Stimulated activated CD8-positive, alpha-beta memory T cell treated with anti-CD3 and anti-CD28 coated beads, Interleukin-12 subunit alpha, Interleukin-12 subunit beta, amount 100 ng/mL, for 24 hours (primary cell): Measurements from ENCODE around the gene BBS4.

Experiments
- DNase-seq: peaks from one replicate; pipeline ENCODE4 v3.0.0-alpha.2; 2020; ENCODE audit errors: extremely low read depth

Gene BBS4

DNA sequence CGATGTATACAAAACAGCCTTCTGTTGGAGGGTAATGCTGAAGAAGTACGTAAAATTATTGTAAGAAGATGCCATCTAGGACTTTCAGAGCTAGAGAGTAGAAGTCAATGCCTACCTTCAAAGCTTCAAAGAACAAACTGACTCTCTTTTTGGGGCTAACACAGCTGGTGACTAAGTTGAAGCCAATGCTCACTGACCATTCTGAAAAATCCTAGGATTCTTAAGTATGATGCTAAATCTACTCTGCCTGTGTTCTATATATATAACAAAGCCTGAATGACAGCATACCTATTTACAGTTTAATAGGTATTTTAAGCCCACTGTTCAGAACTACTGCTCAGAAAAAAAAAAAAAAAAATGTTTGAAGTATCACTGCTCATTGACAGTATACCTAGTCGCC is 78.6 kb downstream of the BBS4 start:
- DNase-seq = no peak

DNA sequence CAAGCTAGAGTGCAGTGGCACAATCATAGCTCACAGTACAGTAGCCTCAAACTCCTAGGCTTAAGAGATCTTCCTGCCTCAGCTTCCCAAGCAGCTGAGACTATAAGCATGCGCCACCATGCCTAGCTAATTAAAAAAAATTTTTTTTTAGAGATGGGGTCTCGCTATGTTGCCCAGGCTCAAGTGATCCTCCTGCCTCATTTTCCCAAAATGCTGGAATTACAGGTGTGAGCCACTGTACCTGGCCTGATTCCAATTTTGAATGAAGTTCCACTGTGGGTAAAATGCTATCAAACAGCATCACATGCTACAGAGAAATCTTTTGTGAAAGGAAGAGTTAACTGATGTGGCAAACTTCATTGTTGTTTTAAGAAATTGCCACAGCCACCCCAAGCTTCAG is 80.0 kb downstream of the BBS4 start:
- no peak for DNase-seq

DNA sequence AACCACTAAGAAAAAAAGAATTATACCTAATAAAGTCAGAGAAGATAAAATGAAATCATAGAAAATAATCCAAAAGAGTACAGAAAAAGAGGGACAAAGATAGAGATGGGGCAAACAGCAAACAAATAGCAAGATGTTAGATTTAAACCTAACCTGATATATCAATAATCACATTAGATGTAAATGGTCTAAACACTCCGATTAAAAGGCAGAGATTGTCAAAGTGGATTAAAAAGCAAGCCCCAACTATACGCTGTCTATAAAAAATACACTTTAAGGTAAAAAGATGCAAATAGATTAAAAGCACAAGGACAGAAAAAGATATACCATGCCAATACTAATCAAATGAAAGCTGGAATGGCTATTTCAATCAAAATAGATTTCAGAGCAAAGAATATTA is 80.8 kb downstream of the BBS4 start:
- no peak for DNase-seq

DNA sequence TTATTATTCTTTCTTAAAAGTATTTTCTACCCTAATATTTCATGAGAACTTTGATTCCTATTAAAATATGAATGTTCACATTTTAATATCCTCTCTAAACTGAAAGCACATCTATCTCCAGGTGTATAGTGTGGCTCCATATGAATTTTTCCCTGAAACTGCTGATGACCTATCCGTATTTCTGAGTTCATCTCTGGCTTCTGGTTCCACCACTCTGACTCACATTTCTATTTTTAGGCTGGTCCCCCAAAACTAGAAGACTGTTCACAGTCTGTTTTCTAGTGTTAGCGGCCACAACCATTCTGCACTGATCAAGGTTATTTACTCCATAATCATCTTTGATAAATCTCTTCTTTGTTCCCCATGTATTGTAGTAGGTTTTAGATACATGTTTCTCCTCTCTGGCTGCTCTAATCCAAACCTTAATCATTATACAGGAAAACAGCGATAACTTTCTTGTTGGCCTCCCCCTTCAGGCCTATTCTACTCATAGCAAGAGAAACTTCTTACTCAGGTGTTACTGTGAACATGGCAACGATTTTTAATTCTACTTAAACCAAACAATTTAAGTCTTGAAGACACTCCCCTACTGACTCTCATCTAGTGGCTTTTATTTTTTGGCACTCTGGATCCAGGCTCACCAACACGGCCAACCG is 84.8 kb downstream of the BBS4 start:
- no peak for DNase-seq

DNA sequence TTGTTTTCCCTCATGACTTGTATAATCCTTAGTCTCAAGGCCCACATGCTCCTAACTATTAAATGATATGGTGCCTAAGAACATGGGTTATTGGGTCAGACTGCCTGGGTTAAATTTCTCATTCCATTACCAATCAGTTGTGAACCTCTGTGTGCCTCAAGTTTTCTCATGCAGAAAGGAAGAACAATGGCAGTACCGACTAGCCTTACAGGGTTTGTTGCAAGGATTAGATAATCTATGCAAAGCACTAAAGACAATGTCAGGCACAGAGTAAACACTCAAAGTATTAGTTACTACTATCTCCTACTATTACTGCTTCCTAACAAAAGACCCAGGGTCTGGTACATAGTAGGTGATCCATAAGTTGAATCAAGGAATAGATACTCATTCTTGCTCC is 85.3 kb downstream of the BBS4 start:
- DNase-seq = no peak

DNA sequence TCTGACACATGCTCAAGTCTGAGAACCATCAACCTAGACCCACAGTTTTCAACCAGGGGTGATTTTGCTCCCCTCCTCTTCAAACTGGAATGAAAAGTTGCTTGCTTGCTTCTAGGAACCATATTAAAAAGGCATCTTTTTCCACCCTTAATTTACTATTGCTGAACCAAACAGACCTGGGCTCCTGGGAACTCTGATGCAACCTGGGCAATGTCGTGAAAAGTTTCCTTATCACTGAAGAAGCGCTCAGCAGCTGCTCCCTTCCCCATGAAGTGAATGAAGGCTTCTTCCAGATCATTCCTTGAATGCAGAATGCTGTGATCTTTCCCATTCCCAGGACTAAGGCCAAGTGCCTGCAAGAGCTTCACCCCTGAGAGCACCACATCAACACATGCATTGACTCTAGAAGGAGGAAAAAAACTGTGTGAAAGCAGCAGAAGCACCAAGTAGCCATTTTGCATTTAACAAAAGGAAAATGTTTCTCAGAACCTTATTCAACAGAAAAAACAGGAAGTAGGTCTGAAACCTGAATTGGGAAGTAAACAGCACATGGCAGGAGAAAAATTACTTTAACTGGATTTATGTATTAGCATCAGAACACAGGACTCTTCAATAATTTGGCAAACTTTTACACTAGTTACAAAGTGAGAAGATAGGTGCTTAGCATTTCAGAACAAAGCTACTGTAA is 88.8 kb downstream of the BBS4 start:
- no peak for DNase-seq

DNA sequence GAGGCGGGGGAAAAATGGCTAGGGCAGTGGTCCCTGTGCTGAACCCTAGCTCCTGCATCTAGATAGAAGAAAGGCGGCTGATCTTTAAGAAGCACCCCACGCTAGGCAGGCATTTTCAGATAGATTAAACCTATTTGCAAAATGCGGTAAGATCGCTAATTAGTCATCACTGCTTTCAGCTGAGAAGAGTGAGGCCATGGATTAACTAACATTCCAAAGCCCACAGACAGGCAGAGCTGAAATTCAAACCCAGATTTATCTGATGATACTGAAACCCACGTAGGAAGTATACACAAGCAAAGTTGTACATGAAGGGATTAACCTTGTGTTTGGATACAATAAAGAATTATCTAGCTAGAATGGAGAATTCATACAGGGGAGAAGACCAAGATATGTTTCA is 92.8 kb downstream of the BBS4 start:
- no peak for DNase-seq

DNA sequence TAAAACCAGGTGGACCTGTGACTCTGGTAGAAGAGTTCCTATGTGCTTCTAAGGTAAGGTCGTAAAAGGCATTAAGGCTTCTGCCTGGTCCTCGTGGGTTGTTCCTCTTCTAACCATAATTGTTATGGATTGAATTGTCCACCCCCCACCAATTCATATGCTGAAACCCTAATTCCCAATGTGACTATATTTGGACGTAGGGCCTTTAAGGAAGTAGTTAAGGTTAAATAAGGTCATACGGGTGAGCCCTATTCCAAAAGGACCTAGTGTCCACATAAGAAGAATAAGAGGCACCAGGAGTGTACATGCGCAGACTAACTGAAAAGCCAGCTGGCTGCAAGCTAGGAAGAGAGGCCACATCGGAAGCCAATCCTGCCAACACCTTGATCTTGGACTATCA is 95.6 kb downstream of the BBS4 start:
- DNase-seq = no peak

DNA sequence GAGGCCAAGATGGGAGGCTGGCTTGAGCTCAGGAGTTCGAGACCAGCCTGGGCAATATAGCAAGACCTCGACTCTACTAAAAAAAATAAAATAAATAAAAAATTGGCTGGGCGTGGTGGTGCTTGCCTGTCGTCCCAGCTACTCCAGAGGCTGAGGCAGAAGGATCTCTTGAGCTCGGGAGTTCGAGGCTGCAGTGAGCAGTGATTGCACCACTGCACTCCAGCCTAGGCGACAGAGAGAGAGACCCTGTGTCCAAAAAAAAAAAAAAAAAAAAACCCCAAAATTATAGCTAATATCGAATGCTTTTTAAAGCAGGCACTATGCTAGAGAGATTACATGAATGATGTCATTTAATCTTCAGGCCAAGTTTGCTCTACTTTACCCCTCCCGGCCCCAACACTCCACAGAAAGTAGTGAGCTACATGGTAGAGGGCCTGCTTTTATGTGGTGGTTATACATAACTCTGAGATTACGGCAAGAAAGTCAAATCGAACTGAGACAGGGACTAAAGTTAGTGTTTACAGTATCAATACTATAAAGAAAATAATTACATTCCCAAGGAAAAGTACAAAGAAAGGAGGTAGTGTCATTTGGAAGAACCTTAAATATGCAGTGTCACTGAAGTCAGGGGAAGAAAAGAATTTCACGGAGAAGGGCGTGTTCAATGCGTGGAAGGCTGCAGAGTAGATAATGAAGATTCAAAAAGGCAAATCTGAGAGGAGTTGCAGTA is 96.4 kb downstream of the BBS4 start:
- DNase-seq = no peak

DNA sequence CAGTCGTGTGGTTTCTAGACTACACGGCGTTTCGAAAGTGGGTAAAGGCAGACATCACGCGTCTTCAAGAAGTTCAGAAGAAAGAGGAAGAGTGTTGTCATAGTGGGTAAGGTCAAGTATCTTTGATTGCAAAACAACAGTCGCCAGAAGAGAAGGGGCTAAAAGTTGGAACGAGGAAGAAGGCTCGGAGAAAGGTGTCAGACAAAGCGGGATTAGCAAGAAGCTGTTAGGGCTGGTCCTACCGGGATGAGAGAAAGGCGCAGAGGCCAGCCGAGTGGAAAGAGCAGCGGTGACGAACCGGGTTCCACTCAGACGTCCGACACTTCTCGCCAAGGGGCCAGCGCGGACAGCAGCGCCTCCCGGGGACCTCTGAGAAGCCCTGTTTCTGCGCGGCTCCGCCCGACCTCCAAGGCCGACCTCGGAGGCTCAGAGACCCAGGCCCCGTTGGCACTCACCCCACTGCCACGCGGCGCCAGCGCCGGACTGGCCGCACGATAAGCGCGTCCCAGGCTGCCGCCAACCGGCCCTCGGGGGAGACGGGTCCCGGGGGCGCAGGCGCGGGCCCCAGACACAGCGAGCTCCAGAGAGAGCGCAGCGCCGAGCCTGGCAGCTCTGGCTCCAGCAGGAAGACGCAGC is 97.1 kb downstream of the BBS4 start:
- DNase-seq = no peak

DNA sequence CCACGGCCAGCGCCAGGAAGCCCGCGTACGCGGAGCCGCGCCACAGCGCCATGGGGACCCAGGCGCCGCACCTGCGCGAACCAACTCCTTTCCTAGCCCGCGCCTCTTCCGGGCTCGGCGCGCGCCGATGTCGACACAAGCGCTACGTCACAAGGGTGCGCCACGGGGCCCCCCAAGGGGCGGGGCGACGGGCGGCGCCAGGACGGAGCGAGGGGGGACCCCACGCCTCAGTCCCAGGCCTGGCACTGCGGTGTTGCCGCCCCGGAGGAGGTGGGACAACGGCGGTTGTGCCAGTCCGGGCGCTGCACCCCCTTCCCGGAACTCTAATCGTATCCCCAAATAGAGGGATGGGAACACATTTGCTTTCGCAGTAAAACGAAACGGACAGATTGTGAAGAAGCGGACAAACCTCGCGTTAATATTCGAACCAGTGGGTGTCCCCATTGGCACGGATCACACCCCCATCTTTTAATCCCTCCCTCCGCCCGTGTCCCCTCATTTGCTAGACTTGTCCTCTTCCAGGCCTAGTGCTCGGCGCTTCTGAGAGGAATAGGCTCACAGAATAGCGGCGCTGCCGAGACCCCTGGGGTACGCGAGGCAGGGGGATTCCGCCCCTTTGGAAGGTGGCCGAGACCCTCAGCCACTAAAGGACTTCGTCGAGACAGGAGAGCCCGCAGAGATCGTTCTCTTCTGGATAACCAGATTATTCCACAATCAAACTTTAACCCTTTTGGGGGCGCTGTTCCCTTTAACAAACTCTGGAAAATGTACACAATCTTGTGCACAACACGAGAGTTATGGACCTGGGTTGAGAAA is 97.8 kb downstream of the BBS4 start, which contains the start of gene ADPGK:
ADPGK (minus strand) TSS at position 119 of the 816 bp plus-strand sequence; CDS start at position 52, 67 bp downstream.
- DNase-seq = peak; percentile 80

DNA sequence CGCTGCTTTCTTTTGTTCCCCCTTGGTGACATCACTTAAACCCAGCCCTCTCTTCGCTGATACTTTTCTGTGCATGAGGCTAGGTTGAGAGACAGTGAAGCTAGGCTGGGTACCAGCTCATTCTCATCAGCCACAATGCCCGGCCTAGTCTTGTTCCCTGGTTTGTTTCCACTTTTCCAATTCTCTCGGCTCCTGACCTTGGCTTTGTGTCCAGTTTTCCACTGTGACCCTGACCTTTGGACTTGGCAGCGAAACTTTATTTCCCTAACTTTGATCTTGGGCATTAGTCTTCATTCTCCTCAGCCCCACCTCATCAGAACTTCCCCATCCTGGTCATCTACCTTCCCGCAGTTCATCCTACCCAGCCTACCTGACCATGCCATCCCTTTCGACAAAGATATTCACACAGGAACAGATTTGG is 98.5 kb downstream of the BBS4 start:
- DNase-seq = no peak

DNA sequence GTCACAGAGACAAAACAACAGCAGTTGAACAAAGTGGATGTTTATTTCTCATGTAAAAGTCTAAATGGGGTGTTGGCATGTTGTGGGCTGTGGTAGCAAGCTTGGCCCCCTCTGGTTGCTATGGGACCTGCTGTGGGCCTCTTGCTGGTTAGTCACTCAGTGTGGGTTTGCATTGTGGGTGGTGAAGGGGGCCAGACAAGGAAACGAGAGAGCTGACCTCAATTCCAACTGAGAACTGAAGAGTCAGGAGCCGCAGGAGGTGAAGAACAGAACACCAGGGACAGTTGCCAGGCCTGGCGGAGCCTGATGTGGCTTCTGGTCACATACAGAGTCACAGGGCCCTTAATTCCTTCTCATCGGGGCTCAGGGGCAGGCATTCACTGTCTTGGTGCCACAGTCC is 99.4 kb downstream of the BBS4 start:
- DNase-seq = peak; percentile 38

DNA sequence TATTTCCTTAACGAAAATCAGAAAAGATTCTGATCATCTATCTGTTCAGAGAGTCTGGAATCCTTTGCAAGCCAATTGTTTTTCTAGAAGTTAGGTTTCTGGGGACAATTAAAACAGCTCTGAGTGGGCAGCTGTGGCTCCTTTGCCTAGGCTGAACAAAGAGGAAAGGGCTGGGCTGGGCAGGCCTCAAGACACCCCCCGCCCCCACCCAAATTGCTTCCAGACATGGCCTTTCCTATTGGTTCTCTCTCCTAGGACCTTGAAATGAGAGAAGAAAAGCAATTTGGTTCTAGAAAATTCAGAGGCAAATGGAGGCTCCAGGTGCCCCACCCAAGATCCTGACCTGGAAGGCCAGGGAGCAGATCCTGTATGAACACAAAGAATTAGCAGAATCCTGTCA is 99.8 kb downstream of the BBS4 start:
- DNase-seq = no peak

DNA sequence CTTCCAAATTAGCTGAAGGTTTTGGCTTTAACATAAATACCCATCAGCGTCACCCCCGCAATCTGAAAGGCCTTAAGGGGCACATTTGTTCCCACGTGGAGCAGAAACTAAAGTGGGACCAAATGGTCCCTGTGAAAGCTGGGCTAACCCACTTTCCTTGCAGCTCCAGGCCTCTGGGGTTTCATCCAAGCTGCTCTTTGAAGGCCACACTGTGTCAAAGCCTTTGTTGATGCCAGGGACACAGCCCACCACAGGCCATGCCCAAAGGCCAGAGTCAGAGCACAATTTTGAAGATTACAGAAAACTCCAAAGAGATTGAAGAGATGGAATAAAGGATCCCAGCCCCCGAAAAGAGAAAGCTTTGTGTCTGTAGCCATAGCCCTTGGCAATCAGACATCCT is 100.2 kb downstream of the BBS4 start:
- no peak for DNase-seq

DNA sequence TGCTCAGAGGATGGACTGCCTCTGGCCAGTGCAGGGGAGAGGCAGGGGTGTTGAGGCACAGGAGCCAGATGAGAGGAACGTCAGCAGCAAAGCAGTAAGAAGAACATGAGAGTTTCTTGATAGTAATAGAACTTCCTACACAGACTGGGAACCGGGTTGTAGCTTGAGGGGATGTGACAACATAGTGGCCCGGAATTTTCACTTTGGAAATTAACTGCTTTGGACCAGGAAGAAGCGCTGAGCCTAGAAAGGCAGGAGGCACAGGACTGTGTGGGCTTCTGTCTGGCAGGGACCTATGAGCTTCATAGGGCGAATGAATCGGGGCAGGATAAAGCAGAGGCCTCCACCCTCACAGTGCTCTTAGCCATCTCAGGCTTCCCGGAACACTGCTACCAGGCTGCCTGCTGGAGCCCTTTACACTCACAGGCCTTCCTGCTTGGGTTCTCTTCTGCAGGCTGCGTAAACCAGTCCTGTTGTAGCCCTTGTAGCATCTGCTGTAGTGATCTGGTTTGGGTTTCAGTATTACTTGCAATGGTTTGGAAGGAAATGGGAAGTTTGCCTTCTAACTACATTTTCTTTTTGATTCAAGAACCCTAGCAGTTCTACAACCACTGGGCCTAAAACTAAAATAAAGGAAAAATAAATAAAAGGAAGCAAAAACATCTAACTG is 100.8 kb downstream of the BBS4 start:
- no peak for DNase-seq

DNA sequence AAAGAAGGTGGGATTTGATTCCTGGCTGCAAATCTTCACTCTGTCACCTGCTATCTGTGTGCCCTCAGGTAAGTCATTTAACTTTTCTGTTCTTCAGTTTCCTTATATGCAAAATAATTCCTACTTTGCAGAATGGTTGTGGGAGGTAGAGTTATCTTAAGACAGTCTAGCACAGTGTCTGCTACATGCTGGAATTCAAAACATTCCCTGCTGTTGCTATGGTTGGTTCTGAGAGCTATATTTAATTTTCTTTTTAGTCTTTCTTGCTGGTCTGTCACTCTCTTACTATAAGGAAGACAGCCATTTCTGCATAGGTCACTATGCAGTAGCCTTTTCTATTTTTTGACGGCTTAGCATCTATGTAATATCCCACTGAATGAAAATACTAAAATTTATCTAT is 101.5 kb downstream of the BBS4 start:
- no peak for DNase-seq
